ENCODE data around the gene UGGT2.

The UGGT2 gene

GRCh38 chr13:95896301-95896700 is 156.9 kb downstream of the UGGT2 start:
- Histone ChIP-seq H3K79me2 (ENCODE audit: control insufficient read depth, low read length) (no peaks in the 10 kb centered on the region), H3K4me3 (ENCODE audit: low read length) (no peak overlapping the region), H3K27ac (ENCODE audit: low read depth, low read length) (no peak overlapping the region), H3K4me2 (ENCODE audit: low read length) (no peak overlapping the region), H3K9me2 (replicated peaks; ENCODE audit: control insufficient read depth, low read length) (no peaks in the 10 kb centered on the region), H3K4me1 (ENCODE audit: control insufficient read depth, low read length) (no peaks in the 10 kb centered on the region), H3K9me3 (ENCODE audit: control insufficient read depth, insufficient read depth, low read length) (no peaks in the 10 kb centered on the region), H4K20me1 (ENCODE audit: control insufficient read depth, insufficient read depth, low read depth, low read length) (no peaks in the 10 kb centered on the region), H3K27me3 (ENCODE audit: control insufficient read depth, low read length) (no peaks in the 10 kb centered on the region), H3K36me3 (ENCODE audit: control insufficient read depth, low read length) (no peaks in the 10 kb centered on the region), H3F3A (ENCODE audit: control insufficient read depth, insufficient read depth) (no peaks in the 10 kb centered on the region)
- no peak for TF ChIP-seq CTCF (IDR thresholded peaks at IDR 0.05; ENCODE audit: low read depth, low read length, poor library complexity, severe bottlenecking)
- TF ChIP-seq EZH2phosphoT487 (IDR thresholded peaks at IDR 0.05; ENCODE audit: borderline replicate concordance, low read length): no peak

GRCh38 chr13:95893861-95894260 is 159.3 kb downstream of the UGGT2 start:
- Histone ChIP-seq H3K4me2 (ENCODE audit: low read length) (no peak overlapping the region), H4K20me1 (ENCODE audit: control insufficient read depth, insufficient read depth, low read depth, low read length) (no peaks in the 10 kb centered on the region), H3K27ac (ENCODE audit: low read depth, low read length) (no peak overlapping the region), H3K9me3 (ENCODE audit: control insufficient read depth, insufficient read depth, low read length) (no peaks in the 10 kb centered on the region), H3K4me3 (ENCODE audit: low read length) (no peak overlapping the region), H3K9me2 (replicated peaks; ENCODE audit: control insufficient read depth, low read length) (no peaks in the 10 kb centered on the region), H3K4me1 (ENCODE audit: control insufficient read depth, low read length) (no peaks in the 10 kb centered on the region), H3K27me3 (ENCODE audit: control insufficient read depth, low read length) (no peaks in the 10 kb centered on the region), H3K36me3 (ENCODE audit: control insufficient read depth, low read length) (peaks cover 4% of the 10 kb centered on the region), H3F3A (ENCODE audit: control insufficient read depth, insufficient read depth) (no peaks in the 10 kb centered on the region), H3K79me2 (ENCODE audit: control insufficient read depth, low read length) (no peaks in the 10 kb centered on the region)
- no peak for TF ChIP-seq CTCF (IDR thresholded peaks at IDR 0.05; ENCODE audit: low read depth, low read length, poor library complexity, severe bottlenecking)
- no peak for TF ChIP-seq EZH2phosphoT487 (IDR thresholded peaks at IDR 0.05; ENCODE audit: borderline replicate concordance, low read length)

GRCh38 chr13:95882121-95882520 is 171.1 kb downstream of the UGGT2 start:
- Histone ChIP-seq H3K9me3 (ENCODE audit: control insufficient read depth, insufficient read depth, low read length) (no peaks in the 10 kb centered on the region), H3K4me1 (ENCODE audit: control insufficient read depth, low read length) (no peaks in the 10 kb centered on the region), H3K4me3 (ENCODE audit: low read length) (no peak overlapping the region), H3K27me3 (ENCODE audit: control insufficient read depth, low read length) (no peaks in the 10 kb centered on the region), H4K20me1 (ENCODE audit: control insufficient read depth, insufficient read depth, low read depth, low read length) (no peaks in the 10 kb centered on the region), H3K79me2 (ENCODE audit: control insufficient read depth, low read length) (no peaks in the 10 kb centered on the region), H3K36me3 (ENCODE audit: control insufficient read depth, low read length) (peaks cover 5% of the 10 kb centered on the region; the same call in 1 of the 2 replicates), H3K4me2 (ENCODE audit: low read length) (no peak overlapping the region), H3K9me2 (replicated peaks; ENCODE audit: control insufficient read depth, low read length) (no peaks in the 10 kb centered on the region), H3K27ac (ENCODE audit: low read depth, low read length) (no peak overlapping the region), H3F3A (ENCODE audit: control insufficient read depth, insufficient read depth) (no peaks in the 10 kb centered on the region)
- no peak for TF ChIP-seq EZH2phosphoT487 (IDR thresholded peaks at IDR 0.05; ENCODE audit: borderline replicate concordance, low read length)

GRCh38 chr13:95880331-95880730 is 172.9 kb downstream of the UGGT2 start:
- no peaks in the 10 kb centered on the region for H3K27me3 ChIP-seq (ENCODE audit: control insufficient read depth, low read length)
- H3F3A ChIP-seq (ENCODE audit: control insufficient read depth, insufficient read depth): no peaks in the 10 kb centered on the region
- H3K9me2 ChIP-seq (replicated peaks; ENCODE audit: control insufficient read depth, low read length): no peaks in the 10 kb centered on the region
- no peak overlapping the region for H3K4me3 ChIP-seq (ENCODE audit: low read length)
- TF ChIP-seq CTCF (IDR thresholded peaks at IDR 0.05; ENCODE audit: low read depth, low read length, poor library complexity, severe bottlenecking): no peak
- TF ChIP-seq EZH2phosphoT487 (IDR thresholded peaks at IDR 0.05; ENCODE audit: borderline replicate concordance, low read length): no peak
- H3K79me2 ChIP-seq (ENCODE audit: control insufficient read depth, low read length): no peaks in the 10 kb centered on the region
- no peak overlapping the region for H3K4me2 ChIP-seq (ENCODE audit: low read length)
- no peaks in the 10 kb centered on the region for H4K20me1 ChIP-seq (ENCODE audit: control insufficient read depth, insufficient read depth, low read depth, low read length)
- peaks cover 5% of the 10 kb centered on the region for H3K36me3 ChIP-seq (ENCODE audit: control insufficient read depth, low read length)
- H3K27ac ChIP-seq (ENCODE audit: low read depth, low read length): no peak overlapping the region
- no peaks in the 10 kb centered on the region for H3K4me1 ChIP-seq (ENCODE audit: control insufficient read depth, low read length)
- no peaks in the 10 kb centered on the region for H3K9me3 ChIP-seq (ENCODE audit: control insufficient read depth, insufficient read depth, low read length)

Data from DOHH2 (cell line).